IMR-90 (cell line): Measurements from ENCODE around the gene SESN3. TPM values are rescaled to one million over a fixed set of nuclear protein-coding genes. Genes with fewer than 3 reads are reported as not detected.

ENCODE experiments used
- ATAC-seq: fragments of 200-7000 bp; cut with Tn5 transposase; 2 replicates; pipeline ENCODE4 v1.9.1; 2020; ENCODE audit warnings: low read depth, mild to moderate bottlenecking, moderate library complexity
- BruUV-seq: library from RNA; stranded (reverse); fragments of 400-500 nt; replicated peaks from 2 replicates; lab custom pipeline; 2021; lab: Mats Ljungman, UMichigan
- CTCF ChIA-PET: fragments of 300-600 bp; formaldehyde crosslinking; extraction: SDS; loops from one replicate; lab custom pipeline; 2021; ENCODE audit warnings: antibody characterized with exemption; lab: Yijun Ruan, JAX
- POLR2A ChIA-PET: fragments of 300-600 bp; sonication (Branson Sonifier 250); formaldehyde crosslinking; loops from one replicate; lab custom pipeline; 2022; ENCODE audit warnings: antibody characterized with exemption; ENCODE audit not compliant: unreplicated experiment; lab: Charles Lee
- DNase-seq: peaks from one replicate; pipeline ENCODE4 v3.0.0; 2013
- H2AFZ ChIP-seq: replicated peaks from 2 replicates; pipeline ENCODE3; 2013; ENCODE audit warnings: low read length, mild to moderate bottlenecking; ENCODE audit not compliant: poor library complexity
- H2AK5ac ChIP-seq: 2 replicates; pipeline ENCODE4 v1.6.1; 2013; ENCODE audit warnings: low read depth, low read length, inconsistent platforms
- H2AK9ac ChIP-seq: replicated peaks from 2 replicates; pipeline ENCODE3; 2013; ENCODE audit warnings: mild to moderate bottlenecking, low read depth, low read length, moderate library complexity; ENCODE audit not compliant: poor library complexity
- H2BK120ac ChIP-seq: 2 replicates; pipeline ENCODE4 v1.6.1; 2013; ENCODE audit warnings: low read depth, low read length, inconsistent platforms
- H2BK15ac ChIP-seq: 3 replicates; pipeline ENCODE4 v1.6.1; 2013; ENCODE audit warnings: low read depth, low read length, inconsistent platforms
- H2BK20ac ChIP-seq: 2 replicates; pipeline ENCODE4 v1.6.1; 2013; ENCODE audit warnings: low read depth, mild to moderate bottlenecking, inconsistent platforms, low read length, moderate library complexity
- H2BK5ac ChIP-seq: 2 replicates; pipeline ENCODE4 v1.6.1; 2013; ENCODE audit warnings: mild to moderate bottlenecking, low read depth, low read length, inconsistent platforms; ENCODE audit not compliant: poor library complexity, severe bottlenecking
- H3K14ac ChIP-seq: replicated peaks from 2 replicates; pipeline ENCODE4 v1.6.1; 2013; ENCODE audit warnings: low read depth, low read length, inconsistent platforms
- H3K18ac ChIP-seq: 2 replicates; pipeline ENCODE4 v1.6.1; 2013; ENCODE audit warnings: low read depth, low read length, control low read depth
- H3K23ac ChIP-seq: 2 replicates; pipeline ENCODE4 v1.6.1; 2013; ENCODE audit warnings: low read depth, low read length, inconsistent platforms
- H3K27ac ChIP-seq: 2 replicates; pipeline ENCODE4 v1.5.1; 2013; ENCODE audit warnings: mild to moderate bottlenecking, control low read depth, low read length; ENCODE audit not compliant: insufficient read depth
- H3K27me3 ChIP-seq: 2 replicates; pipeline ENCODE4 v1.6.1; 2013; ENCODE audit warnings: low read length; ENCODE audit not compliant: control insufficient read depth, insufficient read depth
- H3K36me3 ChIP-seq: 2 replicates; pipeline ENCODE4 v1.6.1; 2013; ENCODE audit warnings: low read length, mixed read lengths; ENCODE audit not compliant: control insufficient read depth, insufficient read depth
- H3K4ac ChIP-seq: 2 replicates; pipeline ENCODE4 v1.6.1; 2013; ENCODE audit warnings: low read depth, low read length, inconsistent platforms
- H3K4me1 ChIP-seq: 2 replicates; pipeline ENCODE4 v1.6.1; 2013; ENCODE audit warnings: low read length, mixed read lengths; ENCODE audit not compliant: control insufficient read depth, insufficient read depth
- H3K4me2 ChIP-seq: 2 replicates; pipeline ENCODE4 v1.6.1; 2013; ENCODE audit warnings: low read depth, mild to moderate bottlenecking, control low read depth, low read length, moderate library complexity
- H3K4me3 ChIP-seq: 2 replicates; pipeline ENCODE4 v1.5.1; 2013; ENCODE audit warnings: low read depth, mild to moderate bottlenecking, control low read depth, low read length, moderate library complexity; ENCODE audit not compliant: insufficient read depth
- H3K56ac ChIP-seq: 2 replicates; pipeline ENCODE4 v1.6.1; 2013; ENCODE audit warnings: low read length, inconsistent platforms; ENCODE audit not compliant: insufficient read depth; ENCODE audit errors: extremely low read depth
- H3K79me1 ChIP-seq, 2 experiments: 2 replicates each; pipeline ENCODE4 v1.6.1; 2013; ENCODE audit warnings: low read length in 2 of 2, inconsistent platforms in 1 of 2, low read depth in 1 of 2
- H3K9ac ChIP-seq: 2 replicates; pipeline ENCODE4 v1.6.1; 2013; ENCODE audit warnings: low read depth, low read length, control low read depth
- H3K9me1 ChIP-seq: 2 replicates; pipeline ENCODE4 v1.6.1; 2013; ENCODE audit warnings: low read length, inconsistent platforms; ENCODE audit not compliant: insufficient read depth
- H3K9me3 ChIP-seq: 2 replicates; pipeline ENCODE4 v1.6.1; 2013; ENCODE audit warnings: low read length; ENCODE audit not compliant: control insufficient read depth, insufficient read depth
- H4K20me1 ChIP-seq: 2 replicates; pipeline ENCODE4 v1.6.1; 2013; ENCODE audit warnings: low read length, inconsistent platforms; ENCODE audit not compliant: insufficient read depth
- H4K5ac ChIP-seq: 2 replicates; pipeline ENCODE4 v1.6.1; 2013; ENCODE audit warnings: mild to moderate bottlenecking, low read depth, low read length, control low read depth
- H4K8ac ChIP-seq, 2 experiments: 2 replicates each; pipeline ENCODE4 v1.6.1; 2013; ENCODE audit warnings: low read depth in 2 of 2, low read length in 2 of 2, control low read depth in 1 of 2, inconsistent platforms in 1 of 2
- H4K91ac ChIP-seq: 2 replicates; pipeline ENCODE4 v1.6.1; 2013; ENCODE audit warnings: low read depth, low read length, inconsistent platforms; ENCODE audit not compliant: insufficient read depth
- FOS ChIP-seq: fragments of 150-350 bp; IDR thresholded peaks from 2 replicates; pipeline ENCODE4 v1.6.1; 2016; ENCODE audit warnings: low read depth, low read length
- MAZ ChIP-seq: IDR thresholded peaks from 2 replicates; pipeline ENCODE4 v1.6.1; 2012; ENCODE audit warnings: low read depth, mild to moderate bottlenecking, low read length, improper control_type of control experiment, moderate library complexity, borderline replicate concordance
- RAD21 ChIP-seq: IDR thresholded peaks from 2 replicates; pipeline ENCODE4 v1.6.1; 2012; ENCODE audit warnings: low read length, improper control_type of control experiment
- RFX5 ChIP-seq: IDR thresholded peaks from 2 replicates; pipeline ENCODE4 v1.8.0; 2012; ENCODE audit warnings: low read depth, mild to moderate bottlenecking, low read length, moderate library complexity
- WGBS, 2 experiments: methylation state at CpG; one replicate each; pipeline versions ENCODE4 v1.1.5 to v1.1.7; 2013; ENCODE audit warnings: missing lambda C conversion rate in 2 of 2; ENCODE audit not compliant: insufficient read length in 1 of 2; ENCODE audit errors: extremely low coverage in 2 of 2; 5-methylcytosine and 5-hydroxymethylcytosine counted together
- dilution Hi-C: fragments of 300-500 bp; cut with HindIII; formaldehyde crosslinking; loops from one replicate; pipeline ENCODE4 v1.14.3; 2018; ENCODE audit warnings: low sequenced_read_pairs; ENCODE audit not compliant: unreplicated experiment
- in situ Hi-C: fragments of 300-500 bp; cut with MboI; formaldehyde crosslinking; loops from 3 replicates; pipeline ENCODE4 v1.14.3; 2019; ENCODE audit warnings: low sequenced_read_pairs, inconsistent platforms, mixed read lengths
- intact Hi-C: fragments of 100-400 bp; cut with micrococcal nuclease; formaldehyde crosslinking; loops from 2 replicates; pipeline ENCODE4 v1.10.0; 2022
- polyA plus RNA-seq, 3 experiments: library from polyadenylated mRNA; depleted of rRNA; stranded (reverse); fragments of >200 nt; gene quantifications; 2 replicates each; pipeline ENCODE4 v1.2.3, GENCODE V29; 2012; ENCODE audit warnings: low replicate concordance in 1 of 3
- total RNA-seq: library from RNA; depleted of rRNA; stranded (reverse); fragments of >200 nt; gene quantifications from 2 replicates; pipeline ENCODE4 v1.2.3, GENCODE V29; 2012
- TF ChIP-seq, protein P1 (sequence below): fragments of 150-350 bp; IDR thresholded peaks from 2 replicates; pipeline ENCODE4 v1.6.1; 2017; ENCODE audit warnings: mild to moderate bottlenecking, antibody characterized with exemption, low read length, low read depth
- TF ChIP-seq, protein P2 (sequence below): conservative IDR thresholded peaks from 2 replicates; pipeline ENCODE4 v1.5.1; 2012; ENCODE audit warnings: mild to moderate bottlenecking, low read depth, low read length, improper control_type of control experiment

The SESN3 gene
- total and polyA plus RNA-seq, 2 of the 4 experiments (the other 2 are of a cell fraction), result 2.0 to 7.7 TPM

DNA sequence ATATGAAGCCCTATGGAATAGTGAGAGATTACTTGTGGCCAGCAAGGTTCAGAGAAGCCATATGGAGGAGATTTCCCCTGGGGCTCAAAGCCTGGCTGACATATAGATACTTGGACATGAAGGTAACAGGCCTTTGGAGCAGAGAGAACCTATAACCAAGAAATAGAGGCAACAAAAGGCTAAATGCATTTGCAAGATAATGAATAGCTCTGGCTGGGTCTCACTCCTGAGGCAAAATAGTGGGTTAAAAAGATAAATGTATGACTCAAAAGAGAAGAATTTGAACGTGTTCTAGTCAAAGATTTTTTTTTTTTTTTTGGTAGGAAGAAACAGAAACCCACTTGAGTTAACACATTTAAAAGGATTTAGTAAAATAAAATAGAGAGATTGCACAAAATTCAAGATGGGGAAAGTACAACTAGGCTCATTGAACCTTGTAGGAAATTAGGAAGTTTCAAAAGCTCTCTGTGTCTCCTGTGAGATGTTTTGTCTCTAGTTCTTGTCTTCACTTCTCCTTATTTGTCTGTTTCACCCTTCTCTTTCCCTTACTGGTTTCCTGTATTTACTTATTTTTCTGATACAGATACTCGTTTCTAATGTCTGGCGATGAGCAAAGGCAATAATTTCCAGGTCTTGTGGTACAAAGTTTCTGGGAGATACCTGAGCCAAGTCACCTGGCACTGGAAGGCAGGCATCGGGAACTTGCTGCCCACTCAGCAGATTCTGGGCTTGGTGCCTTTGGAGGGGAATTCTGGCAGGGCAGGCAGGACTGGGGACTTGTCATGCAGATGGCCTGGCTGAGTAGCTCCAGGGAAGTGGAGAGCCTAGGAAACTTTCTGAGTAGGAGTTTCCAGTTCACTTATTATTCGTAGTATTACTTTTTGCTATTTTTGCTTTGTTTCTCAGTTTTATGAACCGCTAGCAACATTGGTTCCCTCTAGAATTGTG, 49.2 kb upstream of the SESN3 start:
- Histone ChIP-seq H2BK5ac (no peak overlapping the region), H4K5ac (no peak overlapping the region), H2AFZ (no peak overlapping the region), H3K18ac (no peak overlapping the region), H2AK5ac (no peak overlapping the region), H3K4ac (no peak overlapping the region), H3K4me1 (no peaks in the 10 kb centered on the region), H3K23ac (no peak overlapping the region), H2BK15ac (no peak overlapping the region), H3K27ac (no peak overlapping the region), H4K20me1 (no peaks in the 10 kb centered on the region), H2AK9ac (no peak overlapping the region), H3K79me1 (no peaks in the 10 kb centered on the region), H3K4me3 (no peak overlapping the region), H3K9me3 (no peaks in the 10 kb centered on the region), H3K36me3 (no peaks in the 10 kb centered on the region), H3K9me1 (no peaks in the 10 kb centered on the region), H2BK120ac (no peak overlapping the region), H3K56ac (no peak overlapping the region), H3K4me2 (no peak overlapping the region; the same call in 1 of the 2 replicates), H3K9ac (no peak overlapping the region), H4K8ac (no peak overlapping the region), H3K27me3 (peaks cover 3% of the 10 kb centered on the region; the same call in 1 of the 2 replicates), H4K91ac (no peak overlapping the region), H3K14ac (no peak overlapping the region), H2BK20ac (no peak overlapping the region)
- ATAC-seq (no peak), DNase-seq (no peak)
- no TSS peak for BruUV-seq
- ChIA-PET POLR2A (interaction anchor here (0.6 kb wide), 1 partner anchor 89 kb away, joined by 3 read pairs; no protein-coding TSS in a partner anchor), CTCF (no interaction called here)
- dilution Hi-C loops (no loop called here), intact Hi-C loops (no loop called here), in situ Hi-C loops (no loop called here)
- WGBS, 2 experiments, result 50% methylated on average over 2 of the region's 6 CpGs; no CpG with 5 or more reads in 1 of the 2 experiments
- TF ChIP-seq RAD21 (no peak), RFX5 (no peak), MAZ (no peak), FOS (no peak)
- TF ChIP-seq, protein P1, sequence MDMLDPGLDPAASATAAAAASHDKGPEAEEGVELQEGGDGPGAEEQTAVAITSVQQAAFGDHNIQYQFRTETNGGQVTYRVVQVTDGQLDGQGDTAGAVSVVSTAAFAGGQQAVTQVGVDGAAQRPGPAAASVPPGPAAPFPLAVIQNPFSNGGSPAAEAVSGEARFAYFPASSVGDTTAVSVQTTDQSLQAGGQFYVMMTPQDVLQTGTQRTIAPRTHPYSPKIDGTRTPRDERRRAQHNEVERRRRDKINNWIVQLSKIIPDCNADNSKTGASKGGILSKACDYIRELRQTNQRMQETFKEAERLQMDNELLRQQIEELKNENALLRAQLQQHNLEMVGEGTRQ, result no peak
- TF ChIP-seq, protein P2, sequence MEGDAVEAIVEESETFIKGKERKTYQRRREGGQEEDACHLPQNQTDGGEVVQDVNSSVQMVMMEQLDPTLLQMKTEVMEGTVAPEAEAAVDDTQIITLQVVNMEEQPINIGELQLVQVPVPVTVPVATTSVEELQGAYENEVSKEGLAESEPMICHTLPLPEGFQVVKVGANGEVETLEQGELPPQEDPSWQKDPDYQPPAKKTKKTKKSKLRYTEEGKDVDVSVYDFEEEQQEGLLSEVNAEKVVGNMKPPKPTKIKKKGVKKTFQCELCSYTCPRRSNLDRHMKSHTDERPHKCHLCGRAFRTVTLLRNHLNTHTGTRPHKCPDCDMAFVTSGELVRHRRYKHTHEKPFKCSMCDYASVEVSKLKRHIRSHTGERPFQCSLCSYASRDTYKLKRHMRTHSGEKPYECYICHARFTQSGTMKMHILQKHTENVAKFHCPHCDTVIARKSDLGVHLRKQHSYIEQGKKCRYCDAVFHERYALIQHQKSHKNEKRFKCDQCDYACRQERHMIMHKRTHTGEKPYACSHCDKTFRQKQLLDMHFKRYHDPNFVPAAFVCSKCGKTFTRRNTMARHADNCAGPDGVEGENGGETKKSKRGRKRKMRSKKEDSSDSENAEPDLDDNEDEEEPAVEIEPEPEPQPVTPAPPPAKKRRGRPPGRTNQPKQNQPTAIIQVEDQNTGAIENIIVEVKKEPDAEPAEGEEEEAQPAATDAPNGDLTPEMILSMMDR, result no peak
